NCI-H2196 treated with DMSO at 0.1 percent for 48 hours (cell line): ENCODE data around the gene SH3GL2.

Experiments
- DNase-seq: peaks from one replicate; lab custom pipeline; 2025; ENCODE audit not compliant: unreplicated experiment; lab: John Stamatoyannopoulos, UW

Gene SH3GL2

DNA sequence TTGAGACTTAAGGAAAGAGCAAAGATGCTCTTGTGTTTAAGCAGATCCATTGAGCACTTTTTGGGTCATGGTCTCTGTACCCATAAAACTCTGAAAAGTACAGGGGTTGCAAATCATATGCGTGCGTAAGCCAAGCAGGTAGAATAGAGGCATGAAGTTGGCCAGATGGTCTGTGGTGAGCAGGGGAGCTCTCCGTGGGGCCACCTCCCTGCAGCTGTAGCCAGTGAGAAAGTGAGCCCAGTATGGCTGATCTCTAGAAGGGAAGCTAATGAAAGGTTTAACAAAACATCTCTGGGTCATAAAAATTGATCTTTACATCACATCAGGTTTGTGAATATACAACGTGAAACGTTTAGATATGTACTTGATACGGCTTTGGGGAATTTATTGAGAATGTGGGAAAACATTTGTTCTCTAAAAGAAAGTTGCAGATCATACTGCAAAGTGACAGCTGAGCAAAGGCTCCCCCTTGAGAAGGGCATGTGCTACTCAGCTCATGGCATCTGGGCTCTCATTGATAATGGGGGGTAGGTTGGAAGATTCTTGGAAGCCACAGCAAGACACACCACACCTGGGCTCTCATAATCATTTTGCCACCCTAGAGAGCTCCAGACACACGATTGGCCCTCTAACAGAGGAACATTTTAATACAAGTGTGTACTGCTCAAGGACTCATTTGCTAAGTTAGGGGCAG lies 30.6 kb downstream of the SH3GL2 start:
- DNase-seq, result no peak

DNA sequence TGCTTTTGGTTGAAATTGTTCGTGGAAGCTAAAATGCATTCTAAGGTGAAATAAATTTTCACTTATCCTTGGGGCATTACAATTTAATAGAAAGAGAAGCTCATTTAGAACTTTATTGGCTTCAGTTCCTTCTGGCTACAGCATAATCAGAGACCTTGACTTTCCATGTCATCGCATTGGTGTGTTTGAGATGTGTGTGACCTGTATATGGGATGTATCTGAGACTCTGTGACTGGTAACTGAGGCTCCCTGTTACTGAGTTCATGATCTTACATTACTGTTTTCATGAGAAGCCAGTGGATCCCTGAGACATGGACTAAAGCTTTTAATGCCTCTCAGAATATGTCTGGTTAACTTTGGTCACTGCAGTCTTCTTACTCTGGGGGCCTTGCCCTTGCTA lies 32.5 kb downstream of the SH3GL2 start:
- no peak for DNase-seq

DNA sequence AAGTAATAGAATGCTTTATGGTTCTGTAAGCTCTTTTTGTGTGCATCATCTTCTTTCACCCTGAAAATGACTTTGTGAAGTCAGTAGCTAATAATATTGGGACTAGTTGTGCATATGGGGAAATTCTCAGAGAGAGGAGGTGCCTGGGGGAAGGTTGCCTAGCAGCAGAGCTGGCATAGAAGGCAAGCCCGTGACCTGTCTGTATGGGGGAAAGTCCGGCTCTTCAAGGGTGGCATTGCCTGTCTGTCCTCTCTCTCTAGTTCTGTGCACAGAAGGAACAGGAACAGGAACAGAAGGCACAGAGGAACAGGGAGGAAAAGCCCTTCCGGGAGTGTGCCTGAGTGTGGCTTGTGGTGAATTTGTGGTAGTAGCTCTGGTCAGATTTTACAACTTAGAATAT lies 33.1 kb downstream of the SH3GL2 start:
- DNase-seq, result no peak

DNA sequence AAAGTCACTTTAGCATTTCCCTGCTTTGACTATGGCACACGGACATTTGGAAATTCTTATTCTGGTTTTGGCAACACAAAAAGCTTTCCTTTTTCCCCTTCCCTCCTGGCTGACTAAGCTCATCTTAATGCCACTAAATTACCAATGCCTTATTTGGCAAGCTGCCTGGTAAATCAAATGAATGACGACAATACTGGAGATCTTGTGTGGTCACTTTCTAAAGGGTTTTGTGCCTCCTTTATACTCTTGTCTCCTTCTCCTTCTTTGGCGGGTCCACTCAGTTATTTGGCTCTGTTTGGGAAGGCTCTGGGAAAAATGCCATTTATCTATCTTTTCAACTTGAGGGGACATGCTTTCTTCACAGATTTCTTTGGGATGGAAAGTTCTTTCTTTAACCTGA lies 34.9 kb downstream of the SH3GL2 start:
- no peak for DNase-seq

DNA sequence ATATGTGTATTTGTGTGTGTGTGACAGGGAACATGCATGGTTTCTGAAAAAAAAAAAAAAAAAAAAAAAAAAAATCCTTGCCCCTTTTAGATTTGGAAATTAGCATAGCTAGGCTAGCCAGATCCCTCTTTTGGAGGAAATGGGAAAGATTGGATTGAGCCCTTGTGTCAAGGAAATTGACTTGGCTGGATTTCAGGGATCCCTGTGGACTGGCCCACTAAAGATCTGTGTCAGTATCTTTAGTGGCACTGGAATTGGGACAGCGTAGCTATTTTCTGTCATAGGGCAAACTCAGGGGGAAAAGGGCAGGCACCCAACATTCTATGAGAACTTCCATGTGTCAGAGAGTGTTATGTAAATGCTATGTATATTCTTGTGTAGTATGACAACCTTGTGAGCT lies 35.4 kb downstream of the SH3GL2 start:
- DNase-seq, result no peak

DNA sequence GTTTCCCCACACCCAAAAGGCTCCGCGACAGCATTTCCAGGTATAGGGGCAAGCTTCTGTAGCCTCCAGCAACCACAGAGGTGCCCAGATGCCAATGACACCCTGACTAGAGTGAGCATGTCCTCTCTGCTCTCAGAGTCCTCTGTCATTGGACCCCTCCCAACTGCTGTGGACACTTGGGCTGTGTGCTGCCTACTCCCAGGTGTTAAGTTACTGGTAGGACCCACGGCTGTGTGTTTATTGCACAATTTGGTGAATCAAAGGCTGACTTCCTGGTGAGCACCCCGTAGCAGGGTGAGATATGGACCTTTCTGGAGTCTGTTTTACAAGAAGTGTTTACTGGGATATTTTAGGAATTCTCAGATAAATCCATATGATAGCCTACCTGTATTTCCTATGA lies 36.0 kb downstream of the SH3GL2 start:
- no peak for DNase-seq

DNA sequence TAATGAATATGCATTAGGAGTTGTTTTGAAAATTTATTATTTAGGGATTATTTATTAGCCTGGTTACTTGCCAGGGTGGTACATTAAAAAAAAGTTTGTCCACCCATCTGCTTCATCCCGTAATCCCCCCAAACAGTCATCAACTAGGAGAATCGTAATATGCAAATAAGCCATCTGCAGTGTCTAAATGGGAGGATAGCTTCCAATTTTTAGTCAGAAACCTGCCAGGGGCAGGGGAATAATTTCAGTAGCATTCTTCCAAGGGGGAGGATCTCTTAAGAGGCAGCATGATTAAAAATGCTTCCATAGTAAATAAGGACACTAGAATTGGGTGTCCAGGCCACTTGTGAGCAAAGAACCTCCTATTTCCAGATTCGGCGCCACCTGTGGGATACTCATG lies 43.3 kb downstream of the SH3GL2 start:
- no peak for DNase-seq

DNA sequence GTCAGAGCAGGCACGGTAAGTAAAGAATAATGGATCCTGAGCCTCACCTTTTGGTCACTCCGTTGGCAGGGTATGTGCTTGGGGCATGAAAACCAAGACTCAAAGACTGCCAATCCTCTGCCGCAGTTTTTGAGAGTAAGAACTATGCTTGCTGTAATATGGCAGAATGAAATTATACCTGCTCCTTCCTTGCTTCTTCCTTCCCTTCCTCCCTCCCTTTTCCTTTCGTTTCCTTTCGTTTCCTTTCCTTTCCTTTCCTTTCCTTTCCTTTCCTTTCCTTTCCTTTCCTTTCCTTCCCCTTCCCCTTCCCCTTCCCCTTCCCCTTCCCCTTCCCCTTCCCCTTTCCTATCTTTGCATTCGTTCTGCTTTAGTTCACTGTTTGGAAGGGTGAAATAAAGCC lies 43.9 kb downstream of the SH3GL2 start:
- DNase-seq, result no peak

DNA sequence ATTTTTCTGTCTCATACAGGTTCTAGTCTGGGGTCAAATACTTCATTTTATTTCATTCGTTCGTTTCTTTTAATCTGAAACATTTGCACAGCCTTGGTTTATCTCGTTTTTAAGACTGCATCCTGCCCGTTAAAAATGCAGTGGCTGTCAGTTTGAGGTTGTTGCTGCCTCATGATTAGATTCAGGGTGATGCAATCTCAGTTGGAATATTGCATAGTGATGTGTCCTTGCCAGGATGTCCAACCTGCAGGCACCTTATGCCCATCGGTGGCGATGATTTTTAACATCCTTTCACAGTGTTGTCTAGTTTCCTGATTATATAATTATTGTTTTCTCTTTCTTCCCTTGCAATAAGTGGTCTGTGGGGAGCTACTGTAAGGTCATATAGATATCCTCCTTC lies 45.1 kb downstream of the SH3GL2 start:
- no peak for DNase-seq

DNA sequence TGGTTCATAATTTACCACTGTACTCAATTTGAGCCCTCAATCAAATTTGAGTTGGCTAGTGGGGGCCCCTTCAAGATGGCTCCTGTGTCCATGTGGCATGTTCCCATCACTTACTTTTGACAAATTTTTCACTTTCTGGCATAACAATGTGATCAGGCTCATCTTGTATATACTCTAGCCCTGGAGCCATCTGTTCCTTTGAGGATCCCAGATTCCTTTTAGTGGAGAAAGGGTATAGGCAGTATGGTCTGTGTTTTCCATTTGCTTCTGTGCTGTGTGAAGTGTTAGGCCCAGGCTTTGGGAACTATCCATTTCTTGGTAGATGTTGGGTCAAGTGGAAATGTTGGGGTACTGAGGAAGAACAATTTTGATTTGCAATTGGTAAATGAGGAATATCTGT lies 45.7 kb downstream of the SH3GL2 start:
- DNase-seq, result no peak

DNA sequence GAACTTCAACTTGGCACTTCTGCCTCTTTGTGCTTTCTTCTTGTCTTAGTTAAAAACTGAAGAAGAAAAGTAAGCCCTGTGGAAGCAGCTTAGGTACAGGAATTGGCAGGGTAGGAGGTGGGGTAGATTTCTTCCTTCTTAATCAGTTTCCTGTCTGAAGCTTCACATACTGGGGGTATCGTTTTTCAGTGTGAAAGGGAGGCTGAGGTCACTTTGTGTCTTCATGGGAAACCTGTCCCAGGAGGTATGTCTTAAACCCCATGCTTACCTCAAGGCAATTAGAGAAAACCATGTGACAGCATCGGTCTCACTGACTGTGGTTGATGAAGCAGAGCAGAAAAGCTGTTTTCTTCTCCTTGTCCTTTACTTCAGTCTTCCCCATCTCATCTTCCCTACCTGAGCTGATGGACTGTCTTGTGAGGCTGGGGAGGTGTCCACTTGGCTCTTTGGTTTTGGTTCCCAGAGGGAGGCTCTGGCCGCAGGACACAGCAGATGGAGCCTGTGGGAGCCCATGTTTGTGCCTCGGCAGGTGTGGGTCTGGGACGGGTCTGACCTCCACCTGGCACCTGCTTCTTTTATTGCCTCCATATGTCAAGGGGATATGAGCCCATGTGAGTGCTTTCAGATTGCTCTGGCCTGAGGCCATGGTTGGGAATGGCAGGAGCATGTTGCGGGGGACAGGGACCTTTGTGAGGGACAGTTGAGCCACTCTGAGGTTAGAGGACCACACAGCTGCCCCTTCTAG lies 47.0 kb downstream of the SH3GL2 start:
- DNase-seq, result no peak

DNA sequence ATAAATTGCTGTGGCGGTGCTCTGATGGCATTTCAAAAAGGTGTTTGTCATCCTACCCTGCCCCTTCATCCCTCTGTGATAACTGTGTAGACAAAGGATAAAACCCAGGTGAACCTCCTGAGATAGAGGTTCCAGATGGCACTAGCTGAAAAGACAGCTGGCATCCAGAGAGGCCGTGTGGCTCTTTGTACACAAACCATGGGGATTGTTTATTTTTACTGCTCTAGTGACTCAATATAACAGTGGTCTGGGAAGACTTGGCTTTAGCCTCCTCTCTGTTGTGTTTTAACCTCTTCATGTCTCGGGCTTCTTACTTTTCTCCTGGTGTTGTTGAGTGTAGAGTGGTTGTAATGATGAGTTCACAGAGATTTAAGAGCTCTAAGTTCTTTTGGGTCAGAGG lies 48.8 kb downstream of the SH3GL2 start:
- peak; percentile 54 for DNase-seq

DNA sequence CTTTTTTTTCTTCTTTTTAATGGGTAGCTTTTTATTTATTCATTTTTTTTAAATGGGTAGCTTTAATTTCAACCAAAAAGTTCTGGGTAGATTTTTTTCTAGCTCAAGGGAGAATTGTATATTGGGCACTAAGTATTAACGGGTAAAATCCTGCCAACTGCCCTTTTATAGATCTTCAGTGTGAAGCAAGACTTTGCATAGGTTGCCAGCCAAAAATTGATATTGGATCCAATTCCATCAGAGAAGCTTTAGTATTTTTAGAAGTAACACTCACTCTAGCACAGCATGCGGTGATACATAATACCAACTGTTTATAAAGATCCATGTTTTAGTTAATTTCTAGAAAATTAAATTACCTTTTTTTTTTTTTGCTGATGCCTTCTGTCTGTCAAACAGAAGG lies 49.8 kb downstream of the SH3GL2 start:
- DNase-seq, result no peak

DNA sequence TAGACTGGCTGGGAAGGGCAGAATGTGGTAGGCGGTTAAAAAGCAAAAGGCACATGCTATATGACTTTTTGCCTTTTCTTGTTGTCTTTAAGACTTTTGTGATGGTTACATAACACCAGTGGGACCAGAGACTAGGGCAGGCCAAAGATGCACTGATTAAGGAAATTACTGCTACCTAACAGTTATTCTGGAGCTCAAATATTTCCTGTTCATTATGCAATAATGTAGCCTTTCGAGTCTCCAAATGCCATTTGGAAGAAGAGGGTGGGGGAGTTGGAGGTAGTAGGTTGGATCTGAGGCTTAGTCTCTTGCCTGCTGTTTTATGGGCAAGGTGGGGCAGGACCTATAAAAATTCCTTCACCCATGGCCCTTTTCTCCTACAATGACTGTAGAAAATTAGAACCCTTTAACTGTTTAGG lies 51.7 kb downstream of the SH3GL2 start:
- no peak for DNase-seq

DNA sequence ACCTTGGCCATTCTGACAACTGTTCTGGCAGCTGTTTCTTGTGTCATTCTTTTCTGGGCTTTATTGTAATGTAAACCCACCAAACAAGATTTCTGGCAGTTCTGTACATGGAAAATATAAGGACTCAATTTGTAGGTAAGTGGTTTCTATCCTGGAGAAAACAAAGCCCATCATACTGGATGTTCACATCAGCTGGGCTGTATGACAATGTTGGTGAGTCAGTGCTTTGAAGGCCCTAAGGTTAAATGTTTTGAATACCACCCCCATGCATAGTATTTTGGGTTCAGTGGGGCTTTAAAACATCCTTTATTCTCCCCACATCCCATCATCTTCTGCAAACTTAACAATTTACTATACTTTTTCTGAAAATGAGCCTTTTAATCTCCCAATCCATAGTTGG lies 52.5 kb downstream of the SH3GL2 start:
- DNase-seq, result no peak

DNA sequence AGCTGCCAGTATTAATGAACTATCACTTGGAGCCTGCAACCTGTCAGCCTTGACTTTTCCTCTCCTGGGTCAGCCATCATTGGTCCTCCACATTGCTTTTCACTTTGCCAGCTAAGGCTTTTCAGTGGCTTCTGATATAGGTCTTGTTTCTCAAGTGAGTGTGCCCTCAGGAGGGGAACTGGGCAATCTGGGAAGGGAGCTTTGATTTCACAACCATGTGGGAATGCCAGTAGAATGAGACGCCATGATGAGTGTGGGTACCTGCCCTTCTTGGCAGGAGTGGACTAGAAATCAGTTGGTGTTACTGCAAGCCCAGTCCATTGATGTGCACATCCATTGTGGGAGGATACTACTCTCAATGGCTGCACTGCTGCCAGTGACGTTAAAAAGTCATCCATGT lies 54.1 kb downstream of the SH3GL2 start:
- DNase-seq, result no peak

DNA sequence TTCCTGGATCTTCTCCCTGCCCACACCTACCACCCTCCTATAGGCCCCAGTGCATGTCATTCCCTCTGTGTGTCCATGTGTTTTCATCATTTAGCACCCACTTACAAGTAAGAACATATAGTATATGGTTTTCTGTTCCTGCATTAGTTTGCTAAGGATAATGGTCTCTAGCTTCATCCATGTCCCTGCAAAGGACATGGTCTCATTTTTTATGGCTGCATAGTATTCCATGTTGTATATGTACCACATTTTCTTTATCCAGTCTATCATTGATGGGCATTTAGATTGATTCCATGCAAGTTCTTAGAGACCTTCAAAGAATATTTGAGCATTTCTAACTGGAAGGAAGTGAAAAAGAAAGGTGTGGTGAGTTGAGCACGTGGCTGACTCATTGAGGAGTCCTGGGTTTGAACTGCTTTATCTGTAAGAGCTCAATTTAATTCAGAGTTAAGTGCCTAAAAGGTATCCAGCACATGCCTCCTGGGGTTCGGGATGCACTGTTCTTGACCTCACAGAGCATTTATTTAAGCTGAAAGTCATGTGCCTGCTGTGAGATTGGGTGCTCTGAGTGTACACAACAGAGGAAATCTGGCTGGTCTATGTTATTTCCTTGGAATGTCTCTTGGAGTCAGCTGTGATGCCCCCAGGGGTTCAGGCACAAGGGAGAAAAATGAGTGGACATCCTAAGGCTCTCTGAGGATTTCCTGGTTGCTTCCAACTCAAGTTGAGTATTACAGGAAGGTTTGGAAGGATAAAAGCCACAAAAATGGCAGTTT lies 56.4 kb downstream of the SH3GL2 start:
- no peak for DNase-seq

DNA sequence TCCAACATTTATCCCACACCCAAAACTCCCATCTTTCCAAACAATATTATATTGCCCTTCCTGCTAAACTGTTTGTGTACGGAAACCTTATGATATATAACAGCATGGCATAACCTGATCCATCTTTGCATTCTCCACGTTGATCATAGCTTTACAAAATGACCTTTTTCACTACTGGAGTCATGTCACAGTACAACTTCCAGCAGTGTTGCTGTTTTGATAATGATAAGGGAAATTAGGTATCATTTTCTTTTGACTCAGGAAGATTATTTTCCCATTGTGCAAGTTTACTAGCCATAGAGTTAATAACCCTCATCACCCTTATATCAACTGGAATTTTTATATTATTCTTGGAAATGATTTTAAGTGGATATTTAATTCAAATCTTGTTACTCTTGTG lies 57.5 kb downstream of the SH3GL2 start:
- DNase-seq, result no peak

DNA sequence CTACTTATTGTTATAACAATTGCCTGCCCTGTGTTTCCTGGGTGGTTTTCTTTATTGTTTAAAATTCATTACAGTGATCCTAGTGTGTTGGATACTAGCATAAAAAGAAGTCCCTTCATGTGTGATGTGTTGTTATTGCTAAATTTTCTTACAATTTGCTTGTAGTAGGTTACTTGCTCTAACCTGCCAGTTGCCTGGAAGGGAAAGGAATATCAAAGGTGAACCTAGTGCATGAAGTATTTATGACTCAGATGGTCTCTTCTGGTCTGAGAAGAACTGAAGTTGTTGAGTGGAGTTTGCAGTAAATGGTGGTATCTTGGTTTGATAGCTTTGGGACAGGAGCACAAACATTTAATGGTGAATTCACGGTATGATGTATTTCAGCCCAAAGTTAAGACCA lies 58.0 kb downstream of the SH3GL2 start:
- DNase-seq, result no peak

DNA sequence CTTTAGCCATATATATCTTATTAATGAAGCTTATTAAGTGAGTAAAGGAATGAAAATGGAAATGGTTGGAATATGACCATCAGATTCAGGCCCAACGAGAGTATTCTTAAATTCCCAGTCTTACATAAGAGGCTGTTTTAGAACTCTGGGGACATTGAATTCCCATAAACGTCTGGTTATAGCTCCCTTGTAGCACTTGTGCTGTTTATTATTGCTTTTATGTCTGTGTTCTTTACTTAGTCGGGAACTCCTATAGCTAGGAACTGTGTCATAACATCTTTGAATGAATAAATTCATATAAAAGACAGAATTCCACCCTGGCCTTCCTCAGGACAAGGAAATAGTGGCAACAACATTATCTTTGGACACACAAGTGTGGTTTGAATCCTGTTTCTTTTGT lies 58.4 kb downstream of the SH3GL2 start:
- DNase-seq, result no peak

DNA sequence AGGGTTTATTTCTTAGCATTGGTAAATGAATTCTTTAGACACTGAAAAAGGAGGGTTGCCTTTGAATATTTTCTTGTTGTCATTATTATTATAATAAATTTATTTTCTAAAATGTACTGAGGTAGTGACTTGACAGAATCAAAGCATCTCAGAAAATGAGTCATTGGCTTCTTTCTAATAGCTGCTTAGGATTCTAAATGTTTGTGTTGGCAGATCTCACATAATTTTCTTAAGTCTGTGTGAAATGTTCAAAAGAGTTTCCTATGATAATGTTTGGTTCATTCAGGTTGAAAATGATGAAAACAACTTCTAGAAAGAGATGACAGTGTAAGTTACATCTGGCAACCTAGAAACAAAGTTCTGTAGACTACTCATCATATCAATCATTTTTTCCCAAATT lies 69.7 kb downstream of the SH3GL2 start:
- no peak for DNase-seq

DNA sequence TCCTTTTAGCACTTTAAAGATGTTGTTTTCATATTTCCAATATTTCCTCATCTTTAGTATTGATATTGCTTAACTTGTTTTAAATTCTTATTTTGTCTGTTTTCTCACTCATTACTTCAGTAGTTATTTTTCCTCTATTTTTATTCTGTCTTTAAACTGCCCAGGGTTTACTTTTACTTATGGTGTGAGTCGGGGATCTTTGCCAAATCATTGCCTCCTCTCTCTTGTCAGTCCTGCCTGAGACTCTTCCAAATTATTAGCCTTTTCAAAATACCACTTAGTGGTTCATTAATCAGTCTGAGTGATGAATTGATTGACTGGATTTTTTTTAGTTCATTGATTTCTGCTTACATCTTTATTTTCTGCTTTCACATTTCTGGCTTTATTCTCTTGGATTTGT lies 72.9 kb downstream of the SH3GL2 start:
- DNase-seq, result no peak
